Heart left ventricle (tissue), 16 donors: ENCODE data around the gene RGL1. TPM values are rescaled to one million over a fixed set of nuclear protein-coding genes. Genes with fewer than 3 reads are reported as not detected.

Experiments
- ATAC-seq, 4 donors: fragments of 200-7000 bp; cut with Tn5 transposase; one replicate each; pipeline ENCODE4 v1.9.1; 2020 to 2022; ENCODE audit warnings: moderate library complexity in 4 of 4, mild to moderate bottlenecking in 3 of 4, moderate number of reproducible peaks in 1 of 4
- DNase-seq, 5 donors: peaks; one replicate each; pipeline ENCODE4 v3.0.0-alpha.2; 2020
- H3K27ac ChIP-seq, 12 donors: fragments of 200-600 bp; sonication (generic) in 4 of 12; one replicate each; pipeline versions ENCODE4 v1.5.0 to v1.8.0; 2016 to 2022; ENCODE audit warnings: mild to moderate bottlenecking in 2 of 12
- H3K27me3 ChIP-seq, 9 donors: fragments of 200-600 bp; sonication (generic) in 2 of 9; one replicate each; pipeline versions ENCODE4 v1.5.1 to v1.8.0; 2016 to 2022; ENCODE audit warnings: mild to moderate bottlenecking in 3 of 9
- H3K36me3 ChIP-seq, 9 donors: fragments of 200-600 bp; sonication (generic) in 2 of 9; one replicate each; pipeline versions ENCODE4 v1.5.0 to v1.8.0; 2018 to 2022; ENCODE audit warnings: mild to moderate bottlenecking in 2 of 9
- H3K4me1 ChIP-seq, 12 donors: fragments of 200-600 bp; sonication (generic) in 4 of 12; one replicate each; pipeline versions ENCODE4 v1.5.0 to v1.8.0; 2016 to 2022; ENCODE audit warnings: mild to moderate bottlenecking in 3 of 12
- H3K4me3 ChIP-seq, 12 donors: fragments of 200-600 bp; sonication (generic) in 4 of 12; one replicate each; pipeline versions ENCODE4 v1.5.0 to v1.8.0; 2017 to 2022; ENCODE audit warnings: mild to moderate bottlenecking in 9 of 12, moderate library complexity in 4 of 12
- H3K9me3 ChIP-seq, 12 donors: fragments of 200-600 bp; sonication (generic) in 4 of 12; one replicate each; pipeline versions ENCODE4 v1.5.0 to v1.8.0; 2016 to 2022; ENCODE audit warnings: mild to moderate bottlenecking in 1 of 12
- POLR2A ChIP-seq, 2 donors: fragments of 450-650 bp; IDR thresholded peaks; one replicate each; pipeline ENCODE4 v1.6.1; 2017; ENCODE audit warnings: antibody characterized with exemption in 2 of 2, mild to moderate bottlenecking in 2 of 2, moderate library complexity in 2 of 2
- WGBS, 4 donors: extraction: QIAGEN DNeasy Blood & Tissue Kit in 2 of 4; methylation state at CpG; one replicate each; pipeline versions ENCODE4 v1.1.5 to v1.1.7; 2013 to 2018; 5-methylcytosine and 5-hydroxymethylcytosine counted together
- intact Hi-C, 10 donors: fragments of 100-400 bp; cut with DNase I; formaldehyde crosslinking; loops; one replicate each; pipeline versions ENCODE4 v1.11.1 to v1.14.2; 2022
- polyA plus RNA-seq, 2 donors: library from polyadenylated mRNA; stranded (reverse); fragments of 200-250 nt; gene quantifications; one replicate each; pipeline ENCODE4 v1.2.3, GENCODE V29; 2013
- total RNA-seq, 9 donors: library from RNA; depleted of rRNA in 2 of 9; stranded (reverse); fragments of >200 nt in 2 of 9; fragmentation: NEBNext Ultra II Directional in 3 of 9; extraction: Animal tissue kit (Norgen Biotek cat#: 25700) in 3 of 9; gene quantifications; one replicate each; pipeline versions ENCODE4 v1.1.0 to v1.2.4, GENCODE V29; 2016 to 2023
- TF ChIP-seq, protein P1 (sequence below), 12 donors: fragments of 200-600 bp; sonication (generic) in 4 of 12; IDR thresholded peaks; one replicate each; pipeline versions ENCODE4 v1.5.0 to v1.8.0; 2018 to 2022; ENCODE audit warnings: antibody characterized with exemption in 12 of 12, mild to moderate bottlenecking in 5 of 12
- donor health status: ischemic (EF 13 %, LVEDD 7.1; RV severe dilation, severe dysfunction).
- donor health status: healthy with polysubstance abuse.
- donor health status: DM: no; HTN: yes; CAD: no.
- donor health status: DM: no; HTN: no; CAD: no.
- donor health status: ischemic (EF 25% LVEDD 6.9; RV normal size, moderate dysfunction).
- donor health status: ischemic (EF 25% LVEDD 5.7; RV mildly dilated, moderate dysfunction).
- donor health status: healthy.
- donor health status: DM: yes; HTN: yes; CAD: no.
- donor health status: ischemic (EF 35%, LVEDD 5.7; RV mildly dilated, moderate dysfunction).
- donor health status: nonischemic (EF 11% LVEDD 7.7; RV severe dilation, severe dysfunction).
- donor health status: DM: yes; HTN: yes; CAD: no.
- donor health status: PGD.
- donor health status: ischemic (EF 29% LVEDD 5.4; RV normal size, mild dysfunction).
- donor health status: nonischemic (EF 23%, LVEDD 6.1; RV moderate dilation, normal function).

The RGL1 gene
- total and polyA plus RNA-seq, 11 donors: 5.6 to 50.6 (median 15.5) TPM

- Histone ChIP-seq H3K4me3 (no peak overlapping the region), H3K9me3 (no peaks in the 10 kb centered on the region), H3K4me1 (peaks cover 0 to 28% (median 18%) of the 10 kb centered on the region in 12 donors), H3K27me3 (no peaks in the 10 kb centered on the region), H3K36me3 (peaks cover 0 to 97% (median 86%) of the 10 kb centered on the region in 9 donors), H3K27ac (no peak overlapping the region)
- 67 to 79% (median 74%) methylated on average over 6 of the region's 6 CpGs for WGBS, 4 donors
- DNase-seq: no peak
- TF ChIP-seq, protein P1, sequence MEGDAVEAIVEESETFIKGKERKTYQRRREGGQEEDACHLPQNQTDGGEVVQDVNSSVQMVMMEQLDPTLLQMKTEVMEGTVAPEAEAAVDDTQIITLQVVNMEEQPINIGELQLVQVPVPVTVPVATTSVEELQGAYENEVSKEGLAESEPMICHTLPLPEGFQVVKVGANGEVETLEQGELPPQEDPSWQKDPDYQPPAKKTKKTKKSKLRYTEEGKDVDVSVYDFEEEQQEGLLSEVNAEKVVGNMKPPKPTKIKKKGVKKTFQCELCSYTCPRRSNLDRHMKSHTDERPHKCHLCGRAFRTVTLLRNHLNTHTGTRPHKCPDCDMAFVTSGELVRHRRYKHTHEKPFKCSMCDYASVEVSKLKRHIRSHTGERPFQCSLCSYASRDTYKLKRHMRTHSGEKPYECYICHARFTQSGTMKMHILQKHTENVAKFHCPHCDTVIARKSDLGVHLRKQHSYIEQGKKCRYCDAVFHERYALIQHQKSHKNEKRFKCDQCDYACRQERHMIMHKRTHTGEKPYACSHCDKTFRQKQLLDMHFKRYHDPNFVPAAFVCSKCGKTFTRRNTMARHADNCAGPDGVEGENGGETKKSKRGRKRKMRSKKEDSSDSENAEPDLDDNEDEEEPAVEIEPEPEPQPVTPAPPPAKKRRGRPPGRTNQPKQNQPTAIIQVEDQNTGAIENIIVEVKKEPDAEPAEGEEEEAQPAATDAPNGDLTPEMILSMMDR (IDR thresholded peaks at IDR 0.05): no peak
- no peak for TF ChIP-seq POLR2A (IDR thresholded peaks at IDR 0.05)
- intact Hi-C loops: loop anchor here in 8 of 10 donors (2.0 to 10.0 kb wide), 3 partner anchors 114 to 264 kb away; partner anchors contain the start of gene RGL1 (in 1 of the 8)
- peak in 1 of 4 donors; percentile 5 for ATAC-seq
Measured at GRCh38 chr1:183918589-183918988, 113.7 kb downstream of the RGL1 start.

GRCh38 chr1:183920651-183921050 lies 115.7 kb downstream of the RGL1 start:
- Histone ChIP-seq H3K4me3 (no peak overlapping the region), H3K27ac (no peak overlapping the region), H3K9me3 (no peaks in the 10 kb centered on the region), H3K27me3 (no peaks in the 10 kb centered on the region), H3K4me1 (peaks cover 0 to 8% (median 6%) of the 10 kb centered on the region in 12 donors), H3K36me3 (peaks cover 0 to 98% (median 91%) of the 10 kb centered on the region in 9 donors)
- no peak for ATAC-seq
- WGBS, 4 donors: 72 to 79% (median 76%) methylated on average over 3 of the region's 3 CpGs
- no peak for DNase-seq
- TF ChIP-seq, protein P1 (IDR thresholded peaks at IDR 0.05): no peak
- TF ChIP-seq POLR2A (IDR thresholded peaks at IDR 0.05): no peak
- intact Hi-C loops: no loop called here

- Histone ChIP-seq H3K36me3 (peaks cover 0 to 100% (median 97%) of the 10 kb centered on the region in 9 donors), H3K27ac (no peak overlapping the region), H3K9me3 (no peaks in the 10 kb centered on the region), H3K4me3 (no peak overlapping the region), H3K4me1 (peaks cover 0 to 10% (median 0%) of the 10 kb centered on the region in 12 donors), H3K27me3 (no peaks in the 10 kb centered on the region)
- intact Hi-C loops: no loop called here
- ATAC-seq (no peak), DNase-seq (no peak)
- no peak for TF ChIP-seq POLR2A (IDR thresholded peaks at IDR 0.05)
- TF ChIP-seq, protein P1 (IDR thresholded peaks at IDR 0.05): peak in 3 of 12 donors; percentile 7 to 32 (median 7)
- 91 to 95% (median 94%) methylated on average over 15 of the region's 15 CpGs for WGBS, 4 donors
Measured at GRCh38 chr1:183922197-183922596, 117.3 kb downstream of the RGL1 start.

DNA sequence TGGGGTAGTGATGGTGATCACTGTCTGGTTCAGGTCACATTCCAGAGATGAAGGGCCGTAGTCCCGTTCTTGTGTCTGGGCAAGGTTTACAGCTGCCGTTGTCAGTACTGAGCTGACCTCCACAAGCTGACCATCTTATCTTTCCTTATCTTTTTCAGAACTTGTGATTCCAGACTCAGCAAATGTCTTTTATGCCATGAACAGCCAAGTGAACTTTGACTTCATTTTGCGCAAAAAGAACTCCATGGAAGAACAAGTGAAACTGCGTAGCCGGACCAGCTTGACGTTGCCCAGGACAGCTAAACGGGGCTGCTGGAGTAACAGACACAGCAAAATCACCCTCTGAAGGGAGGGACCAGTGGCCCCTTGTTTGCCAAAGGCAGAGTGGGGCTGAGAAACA lies 121.0 kb downstream of the RGL1 start:
- H3K36me3 ChIP-seq: peaks cover 0 to 89% (median 75%) of the 10 kb centered on the region in 9 donors
- no peak for ATAC-seq
- intact Hi-C loops: no loop called here

More for the DNA sequence above, 121.0 kb downstream of the RGL1 start:
- no peaks in the 10 kb centered on the region for H3K9me3 ChIP-seq
- H3K27me3 ChIP-seq: no peaks in the 10 kb centered on the region
- TF ChIP-seq POLR2A (IDR thresholded peaks at IDR 0.05): no peak
- TF ChIP-seq, protein P1 (IDR thresholded peaks at IDR 0.05): no peak
- WGBS, 4 donors: 76 to 77% (median 76%) methylated on average over 8 of the region's 8 CpGs
- H3K4me1 ChIP-seq: peaks cover 0 to 12% (median 0%) of the 10 kb centered on the region in 12 donors
- DNase-seq: no peak
- no peak overlapping the region for H3K4me3 ChIP-seq
- no peak overlapping the region for H3K27ac ChIP-seq
